ENCODE data around the gene VAV3. TPM values are rescaled to one million over a fixed set of nuclear protein-coding genes. Genes with fewer than 3 reads are reported as not detected.

Gene VAV3
- total and polyA plus RNA-seq, 2 of the 8 experiments (the other 6 are each of a cell fraction or from before 2014, with no cell fraction given) = 2.9 to 7.9 TPM

GRCh38 chr1:107851418-107851817 is 113.6 kb downstream of the VAV3 start:
- Histone ChIP-seq H3K23ac (ENCODE audit: insufficient read length) (no peak overlapping the region), H3K79me1 (ENCODE audit: low read depth, low read length) (no peaks in the 10 kb centered on the region), H4K5ac (ENCODE audit: insufficient read length, low read depth, low read length) (no peak overlapping the region), H2BK12ac (ENCODE audit: low read depth, low read length) (no peak overlapping the region), H4K20me1 (replicated peaks in 1 of 2; ENCODE audit: control insufficient read depth in 1 of 2, insufficient read depth in 2 of 2, low read length in 2 of 2) (no peaks in the 10 kb centered on the region), H3K9ac (replicated peaks in 1 of 4; ENCODE audit: extremely low read depth in 1 of 4, low read depth in 3 of 4, low read length in 3 of 4) (no peak overlapping the region), H3K9me3 (ENCODE audit: insufficient read depth in 2 of 2, low read depth in 1 of 2, low read length in 1 of 2) (no peaks in the 10 kb centered on the region), H2AK5ac (ENCODE audit: low read depth, low read length) (no peak overlapping the region), H3K36me3 (ENCODE audit: control insufficient read depth in 2 of 4, insufficient read depth in 4 of 4, low read length in 3 of 4) (no peaks in the 10 kb centered on the region), H3K27ac (ENCODE audit: low read depth, low read length) (no peak overlapping the region), H3K56ac (replicated peaks; ENCODE audit: insufficient read length, low read depth, low read length) (no peak overlapping the region), H3K23me2 (ENCODE audit: low read depth, low read length) (no peaks in the 10 kb centered on the region), H2BK15ac (ENCODE audit: low read length) (no peak overlapping the region), H3K14ac (ENCODE audit: insufficient read length) (no peak overlapping the region), H3K79me2 (ENCODE audit: control insufficient read depth in 1 of 2, insufficient read depth in 2 of 2, low read length in 2 of 2) (no peaks in the 10 kb centered on the region), H2BK120ac (replicated peaks; ENCODE audit: low read depth, low read length) (no peak overlapping the region), H4K91ac (replicated peaks; ENCODE audit: insufficient read length, low read length) (no peak overlapping the region), H3K27me3 (replicated peaks in 1 of 4; ENCODE audit: control insufficient read depth in 3 of 4, extremely low read depth in 1 of 4, insufficient read depth in 3 of 4, low read length in 3 of 4) (no peaks in the 10 kb centered on the region), H2AFZ (ENCODE audit: low read length) (no peak overlapping the region), H2BK5ac (ENCODE audit: low read depth, low read length) (no peak overlapping the region), H4K8ac (ENCODE audit: extremely low read depth, insufficient read depth, low read length) (no peak overlapping the region), H3K4ac (replicated peaks; ENCODE audit: insufficient read length, low read depth, low read length) (no peak overlapping the region), H3K4me3 (ENCODE audit: extremely low read depth in 1 of 4, insufficient read depth in 2 of 4, low read depth in 3 of 4, low read length in 4 of 4) (no peak overlapping the region), H3K18ac (ENCODE audit: extremely low read depth, low read length) (no peak overlapping the region), H2BK20ac (ENCODE audit: low read length) (no peak overlapping the region), H3K4me2 (ENCODE audit: insufficient read depth in 1 of 2, low read depth in 2 of 2, low read length in 2 of 2) (no peak overlapping the region), H3K4me1 (replicated peaks in 1 of 4; ENCODE audit: control insufficient read depth in 3 of 4, insufficient read depth in 4 of 4, low read length in 3 of 4) (peaks cover 0 to 2% (median under 1%) of the 10 kb centered on the region in 4 experiments; a peak in 3 of 7 replicates)
- TF ChIP-seq BRCA1 (IDR thresholded peaks at IDR 0.05; ENCODE audit: low read depth, low read length) = no peak
- TF ChIP-seq TCF12 (IDR thresholded peaks at IDR 0.05; ENCODE audit: low read depth, low read length) = no peak
- no peak for TF ChIP-seq HDAC2 (IDR thresholded peaks at IDR 0.05; ENCODE audit: borderline replicate concordance in 1 of 2, low read depth in 2 of 2, low read length in 2 of 2)
- TF ChIP-seq KDM5A (IDR thresholded peaks at IDR 0.05; ENCODE audit: low read length) = no peak
- ChIA-PET CTCF (ENCODE audit: partially characterized antibody) (interaction anchor here (0.7 kb wide), 1 partner anchor 69 kb away, joined by 3 read pairs; no protein-coding TSS in a partner anchor), POLR2A (ENCODE audit: partially characterized antibody) (no interaction called here)
- FAIRE-seq (no peak), DNase-seq (ENCODE audit: low read depth in 1 of 2, low spot score in 2 of 2) (no peak)
